Panc1 (cell line): ENCODE measurements around the gene MAPK8IP2. TPM values are rescaled to one million over a fixed set of nuclear protein-coding genes. Genes with fewer than 3 reads are reported as not detected.
A peak's percentile ranks its signal among the peaks of the same experiment; 100 is the strongest.

ENCODE experiments used
- ATAC-seq: fragments of 200-7000 bp; cut with Tn5 transposase; 2 replicates; pipeline ENCODE4 v1.9.1; 2020; ENCODE audit warnings: mild to moderate bottlenecking, moderate library complexity
- BruUV-seq: library from RNA; stranded (reverse); fragments of 400-500 nt; replicated peaks from 2 replicates; lab custom pipeline; 2021; lab: Mats Ljungman, UMichigan
- CTCF ChIA-PET: fragments of 300-600 bp; sonication (Branson Sonifier 250); formaldehyde crosslinking; loops from one replicate; lab custom pipeline; 2022; ENCODE audit warnings: antibody characterized with exemption; lab: Charles Lee
- POLR2A ChIA-PET: fragments of 300-600 bp; sonication (Branson Sonifier 250); formaldehyde crosslinking; loops from one replicate; lab custom pipeline; 2022; ENCODE audit warnings: antibody characterized with exemption; lab: Charles Lee
- DNase-seq: peaks from one replicate; pipeline ENCODE4 v3.0.0-alpha.2; 2010; ENCODE audit warnings: low read depth, low spot score
- H3K27ac ChIP-seq: 2 replicates; pipeline ENCODE4 v1.5.1; 2011; ENCODE audit warnings: mild to moderate bottlenecking, low read length, inconsistent platforms
- H3K27me3 ChIP-seq: fragments of 200-500 bp; sonication (Bioruptor generic); 2 replicates; pipeline ENCODE4 v1.6.0; 2014; ENCODE audit warnings: low read length, inconsistent platforms; ENCODE audit not compliant: control insufficient read depth, insufficient read depth
- H3K36me3 ChIP-seq: fragments of 200-500 bp; sonication (Bioruptor generic); 2 replicates; pipeline ENCODE4 v1.5.1; 2014; ENCODE audit warnings: inconsistent platforms, mild to moderate bottlenecking, low read length, moderate library complexity; ENCODE audit not compliant: control insufficient read depth, insufficient read depth
- H3K4me1 ChIP-seq: 2 replicates; pipeline ENCODE4 v1.5.1; 2011; ENCODE audit warnings: inconsistent platforms, mild to moderate bottlenecking, low read length, moderate library complexity; ENCODE audit not compliant: control insufficient read depth, insufficient read depth
- H3K4me3 ChIP-seq, 2 experiments: 2 replicates each; pipeline ENCODE4 v1.5.1; 2011 to 2012; ENCODE audit warnings: low read depth in 2 of 2, low read length in 2 of 2, mild to moderate bottlenecking in 2 of 2, inconsistent platforms in 1 of 2, moderate library complexity in 1 of 2
- H3K9me3 ChIP-seq: fragments of 200-500 bp; sonication (Bioruptor generic); 2 replicates; pipeline ENCODE4 v1.5.1; 2014; ENCODE audit warnings: low read depth, mild to moderate bottlenecking, inconsistent platforms, low read length, moderate library complexity; ENCODE audit not compliant: control insufficient read depth, insufficient read depth
- CTCF ChIP-seq: fragments of 450-650 bp; IDR thresholded peaks from 2 replicates; pipeline ENCODE4 v1.5.1; 2017; ENCODE audit warnings: mild to moderate bottlenecking
- POLR2AphosphoS5 ChIP-seq: IDR thresholded peaks from 2 replicates; pipeline ENCODE4 v1.6.1; 2012; ENCODE audit warnings: mild to moderate bottlenecking, low read depth, low read length, moderate library complexity
- REST ChIP-seq, 2 experiments: IDR thresholded peaks; 2 replicates each; pipeline ENCODE4 v1.6.1; 2011 to 2012; ENCODE audit warnings: low read depth in 2 of 2, control low read depth in 1 of 2, low read length in 1 of 2, mild to moderate bottlenecking in 1 of 2, moderate library complexity in 1 of 2; ENCODE audit not compliant: insufficient read depth in 1 of 2
- SIN3A ChIP-seq: IDR thresholded peaks from 2 replicates; pipeline ENCODE4 v1.6.1; 2012; ENCODE audit warnings: low read depth, mild to moderate bottlenecking, low read length, moderate library complexity, borderline replicate concordance; ENCODE audit not compliant: insufficient read depth
- TCF7L2 ChIP-seq: IDR thresholded peaks from 2 replicates; pipeline ENCODE4 v1.6.1; 2011; ENCODE audit warnings: mild to moderate bottlenecking, low read depth, low read length, inconsistent platforms
- in situ Hi-C: cut with HindIII; loops from 2 replicates; pipeline ENCODE4 v1.10.0; 2016; ENCODE audit warnings: low sequenced_read_pairs, low pct_unique_long_range_greater_than_20kb
- intact Hi-C: fragments of 100-400 bp; cut with micrococcal nuclease; formaldehyde crosslinking; loops from one replicate; pipeline ENCODE4 v1.10.0; 2022; ENCODE audit not compliant: unreplicated experiment
- total RNA-seq: library from RNA; stranded (reverse); gene quantifications from one replicate; pipeline ENCODE4 v1.2.1, GENCODE V29; 2021; ENCODE audit not compliant: unreplicated experiment

The MAPK8IP2 gene
- total RNA-seq, 1 experiment from 2014 or later: 38.4 TPM

- in situ Hi-C loops: no loop called here
- no peak for DNase-seq
- ChIA-PET POLR2A (no interaction called here), CTCF (interaction anchor here (0.7 to 0.8 kb wide), 2 partner anchors 64 to 65 kb away, joined by 3 to 4 read pairs; no protein-coding TSS in a partner anchor)
- Histone ChIP-seq H3K4me1 (no peaks in the 10 kb centered on the region), H3K4me3 (peak within 1 kb of the TSS; percentile 82 to 85), H3K27me3 (no peaks in the 10 kb centered on the region), H3K9me3 (no peaks in the 10 kb centered on the region), H3K27ac (peak within 1 kb of the TSS; percentile 90), H3K36me3 (no peaks in the 10 kb centered on the region; the same call in 1 of the 2 replicates)
- TSS peak; percentile 90 for BruUV-seq
- ATAC-seq: peak; percentile 87
- TF ChIP-seq REST (IDR thresholded peaks at IDR 0.05; ENCODE audit: insufficient read depth in 1 of 2, low read depth in 2 of 2, low read length in 1 of 2) (no peak), TCF7L2 (no peak), CTCF (peak; percentile 71), SIN3A (no peak), POLR2AphosphoS5 (0 out of 2 replicates have a peak, but pooled peaks have one; percentile 30)
- intact Hi-C loops: no loop called here
These were observed 27.3 kb downstream of the MAPK8IP2 start, which contains the start of gene ARSA for GRCh38 chr22:50627642-50628542. Gene ARSA, minus strand, starts transcription at chr22:50628152. Its CDS starts 373 bp downstream, at chr22:50627779.

GRCh38 chr22:50628543-50629134 lies 28.0 kb downstream of the MAPK8IP2 start:
- peak overlapping the region; percentile 90 for H3K27ac ChIP-seq
- intact Hi-C loops: no loop called here
- no TSS peak for BruUV-seq
- ATAC-seq: no peak
- H3K4me1 ChIP-seq: no peaks in the 10 kb centered on the region
- DNase-seq: no peak
- ChIA-PET CTCF (no interaction called here), POLR2A (no interaction called here)
- H3K36me3 ChIP-seq: no peaks in the 10 kb centered on the region; the same call in 1 of the 2 replicates
- H3K4me3 ChIP-seq: peak overlapping the region; percentile 82 to 85
- no peaks in the 10 kb centered on the region for H3K27me3 ChIP-seq
- in situ Hi-C loops: no loop called here
- no peak for TF ChIP-seq SIN3A
- no peak for TF ChIP-seq REST (IDR thresholded peaks at IDR 0.05; ENCODE audit: insufficient read depth in 1 of 2, low read depth in 2 of 2, low read length in 1 of 2)
- TF ChIP-seq TCF7L2: no peak
- TF ChIP-seq POLR2AphosphoS5: no peak
- TF ChIP-seq CTCF: no peak
- H3K9me3 ChIP-seq: no peaks in the 10 kb centered on the region
